Activated CD8-positive, alpha-beta T cell treated with anti-CD3 and anti-CD28 coated beads for 36 hours (primary cell): Measurements from ENCODE around the gene ABCA12. TPM values are rescaled to one million over a fixed set of nuclear protein-coding genes. Genes with fewer than 3 reads are reported as not detected.

Experiments
- ATAC-seq: fragments of 200-7000 bp; cut with Tn5 transposase; one replicate; pipeline ENCODE4 v1.10.0; 2021; ENCODE audit warnings: mild to moderate bottlenecking, moderate library complexity
- CTCF ChIA-PET: fragments of 350-600 bp; sonication (Branson Sonifier 250); formaldehyde crosslinking; loops from one replicate; lab custom pipeline; 2021; ENCODE audit warnings: antibody characterized with exemption; lab: Charles Lee
- POLR2A ChIA-PET: fragments of 350-600 bp; sonication (Branson Sonifier 250); formaldehyde crosslinking; loops from one replicate; lab custom pipeline; 2021; ENCODE audit warnings: antibody characterized with exemption; lab: Charles Lee
- DNase-seq: peaks from one replicate; pipeline ENCODE4 v3.0.0-alpha.2; 2020
- H3K27ac Mint-ChIP-seq: one replicate; pipeline ENCODE4 v1.8.0; 2021; ENCODE audit warnings: mild to moderate bottlenecking, mixed read lengths
- H3K27me3 Mint-ChIP-seq: one replicate; pipeline ENCODE4 v1.8.0; 2021; ENCODE audit warnings: mixed read lengths
- H3K36me3 Mint-ChIP-seq: one replicate; pipeline ENCODE4 v1.8.0; 2021; ENCODE audit warnings: low read depth, mixed read lengths
- H3K4me1 Mint-ChIP-seq: one replicate; pipeline ENCODE4 v1.8.0; 2021; ENCODE audit warnings: low read depth, mixed read lengths
- H3K4me3 Mint-ChIP-seq: one replicate; pipeline ENCODE4 v1.8.0; 2021; ENCODE audit warnings: mild to moderate bottlenecking, moderate library complexity, mixed read lengths
- H3K9me3 Mint-ChIP-seq: one replicate; pipeline ENCODE4 v1.8.0; 2021; ENCODE audit warnings: mixed read lengths
- CTCF ChIP-seq: fragments of 200-600 bp; IDR thresholded peaks from one replicate; pipeline ENCODE4 v1.8.0; 2022; ENCODE audit warnings: antibody characterized with exemption, mild to moderate bottlenecking
- intact Hi-C: fragments of 100-400 bp; cut with micrococcal nuclease; formaldehyde crosslinking; loops from one replicate; pipeline ENCODE4 v1.10.0; 2022
- total RNA-seq, 2 experiments: library from RNA; stranded (reverse); gene quantifications; one replicate each; pipeline ENCODE4 v1.2.3, GENCODE V29; 2021

The ABCA12 gene
- total RNA-seq, 2 experiments from 2014 or later, result not detected

- peaks cover 10% of the 10 kb centered on the region for H3K27me3 Mint-ChIP-seq
- H3K4me1 Mint-ChIP-seq, result no peaks in the 10 kb centered on the region
- ATAC-seq (no peak), DNase-seq (no peak)
- intact Hi-C loops, result no loop called here
- ChIA-PET POLR2A (no interaction called here), CTCF (no interaction called here)
- no peak for TF ChIP-seq CTCF
- no peaks in the 10 kb centered on the region for H3K36me3 Mint-ChIP-seq
- H3K4me3 Mint-ChIP-seq, result no peak overlapping the region
- H3K27ac Mint-ChIP-seq, result no peak overlapping the region
- H3K9me3 Mint-ChIP-seq, result no peaks in the 10 kb centered on the region
Measured at GRCh38 chr2:215143458-215143857, 5.0 kb upstream of the ABCA12 start.

GRCh38 chr2:215141706-215142105 lies 3.3 kb upstream of the ABCA12 start:
- DNase-seq (no peak), ATAC-seq (no peak)
- ChIA-PET POLR2A (no interaction called here), CTCF (no interaction called here)
- Mint-ChIP-seq H3K9me3 (no peaks in the 10 kb centered on the region), H3K4me3 (no peak overlapping the region), H3K27ac (no peak overlapping the region), H3K4me1 (no peaks in the 10 kb centered on the region), H3K27me3 (peaks cover 14% of the 10 kb centered on the region), H3K36me3 (no peaks in the 10 kb centered on the region)
- intact Hi-C loops, result no loop called here
- TF ChIP-seq CTCF, result no peak

GRCh38 chr2:215140166-215140707 lies 1.8 kb upstream of the ABCA12 start:
- DNase-seq, result no peak
- Mint-ChIP-seq H3K27ac (no peak overlapping the region), H3K36me3 (no peaks in the 10 kb centered on the region), H3K4me1 (no peaks in the 10 kb centered on the region), H3K27me3 (peaks cover 14% of the 10 kb centered on the region), H3K4me3 (no peak overlapping the region), H3K9me3 (no peaks in the 10 kb centered on the region)
- no peak for TF ChIP-seq CTCF
- POLR2A ChIA-PET, result no interaction called here
- intact Hi-C loops, result no loop called here
- CTCF ChIA-PET, result no interaction called here
- ATAC-seq, result no peak

- POLR2A ChIA-PET, result interaction anchor here (0.7 kb wide), 1 partner anchor 432 kb away, joined by 3 read pairs; no protein-coding TSS in a partner anchor
- no peak overlapping the region for H3K4me3 Mint-ChIP-seq
- DNase-seq, result no peak
Measured at GRCh38 chr2:215137741-215138340, 585 bp downstream of the ABCA12 start.

More at GRCh38 chr2:215137741-215138340, 585 bp downstream of the ABCA12 start:
- CTCF ChIA-PET, result interaction anchor here (0.9 kb wide), 1 partner anchor 15 kb away, joined by 4 read pairs; no protein-coding TSS in a partner anchor
- H3K27ac Mint-ChIP-seq, result no peak overlapping the region
- H3K4me1 Mint-ChIP-seq, result no peaks in the 10 kb centered on the region
- no peak for ATAC-seq
- no peak for TF ChIP-seq CTCF
- H3K27me3 Mint-ChIP-seq, result peaks cover 14% of the 10 kb centered on the region
- intact Hi-C loops, result no loop called here
- H3K36me3 Mint-ChIP-seq, result no peaks in the 10 kb centered on the region
- no peaks in the 10 kb centered on the region for H3K9me3 Mint-ChIP-seq
